Measurements from ENCODE around the gene ZBTB17. TPM values are rescaled to one million over a fixed set of nuclear protein-coding genes. Genes with fewer than 3 reads are reported as not detected.

ZBTB17 gene
- total RNA-seq: 37.4 and 37.5 TPM in 2 replicates

DNA sequence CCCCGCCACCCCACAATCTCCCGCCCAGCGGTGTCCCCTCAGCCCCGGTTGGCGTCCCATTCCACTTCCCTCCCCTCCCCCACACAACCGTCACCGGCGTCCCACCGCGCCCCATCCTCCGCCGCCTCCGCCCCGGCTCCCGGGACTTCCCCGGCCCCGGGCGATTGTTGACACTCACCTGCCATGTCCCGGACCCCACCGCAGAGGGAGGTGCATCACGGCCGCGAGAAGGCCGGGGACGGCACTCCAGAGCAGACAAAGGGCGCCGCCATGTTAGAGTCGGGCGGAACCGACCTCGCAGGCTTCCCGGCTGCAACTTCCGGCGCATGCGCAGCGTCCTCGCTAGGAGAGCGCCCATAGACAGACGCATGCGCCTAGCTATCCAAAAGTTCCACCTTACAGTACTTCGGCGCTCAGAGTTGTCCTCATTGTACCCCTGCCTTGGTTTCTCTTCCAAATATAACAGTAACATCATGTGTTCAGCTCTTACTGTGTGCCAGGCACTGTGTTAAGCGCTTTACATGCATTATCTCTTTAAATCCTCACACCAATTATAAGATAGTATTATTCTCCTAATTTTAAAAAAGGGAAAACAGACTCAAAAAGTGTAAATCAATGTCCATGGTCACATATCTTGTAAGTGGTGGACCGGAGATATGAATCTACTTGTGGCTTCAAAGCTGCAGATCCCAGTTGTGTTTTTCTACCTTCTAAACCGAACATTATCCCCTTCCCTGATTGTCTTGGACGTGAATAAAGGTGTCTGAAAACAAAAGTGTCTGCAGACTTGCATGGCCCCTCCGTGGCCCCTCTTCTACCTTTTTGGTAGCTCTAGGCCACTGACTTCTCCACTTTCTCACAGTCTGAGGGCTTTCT, at the start of gene ZBTB17:
TSS of gene ZBTB17 (minus strand) at position 297 of the 876 bp plus-strand sequence. CDS start 27,606 bp downstream, outside the sequence.

DNA sequence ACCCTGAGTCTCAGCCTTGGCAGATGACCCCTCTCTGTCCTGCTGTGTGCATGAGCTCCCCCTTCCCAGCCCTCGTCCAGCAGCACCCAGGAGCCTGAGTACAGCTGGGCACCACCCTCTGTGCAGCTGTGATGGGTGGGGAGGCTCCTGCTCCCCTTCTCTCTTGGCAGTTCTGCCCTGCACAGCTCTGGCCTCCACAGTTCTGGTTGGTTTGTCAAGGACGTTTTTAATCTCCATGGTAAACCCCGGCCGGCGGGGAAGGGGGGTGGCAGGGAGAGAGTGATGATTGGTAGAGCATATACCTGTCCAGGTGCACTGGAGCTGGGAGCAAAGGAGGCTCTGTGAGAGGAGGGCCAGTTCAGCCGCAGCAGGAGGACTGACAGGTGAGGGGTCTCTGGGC, 45.8 kb upstream of the ZBTB17 start, which contains the start of gene CLCNKA:
TSS of gene CLCNKA (plus strand) at position 356 of the 400 bp plus-strand sequence. CDS start 584 bp downstream, outside the sequence.

DNA sequence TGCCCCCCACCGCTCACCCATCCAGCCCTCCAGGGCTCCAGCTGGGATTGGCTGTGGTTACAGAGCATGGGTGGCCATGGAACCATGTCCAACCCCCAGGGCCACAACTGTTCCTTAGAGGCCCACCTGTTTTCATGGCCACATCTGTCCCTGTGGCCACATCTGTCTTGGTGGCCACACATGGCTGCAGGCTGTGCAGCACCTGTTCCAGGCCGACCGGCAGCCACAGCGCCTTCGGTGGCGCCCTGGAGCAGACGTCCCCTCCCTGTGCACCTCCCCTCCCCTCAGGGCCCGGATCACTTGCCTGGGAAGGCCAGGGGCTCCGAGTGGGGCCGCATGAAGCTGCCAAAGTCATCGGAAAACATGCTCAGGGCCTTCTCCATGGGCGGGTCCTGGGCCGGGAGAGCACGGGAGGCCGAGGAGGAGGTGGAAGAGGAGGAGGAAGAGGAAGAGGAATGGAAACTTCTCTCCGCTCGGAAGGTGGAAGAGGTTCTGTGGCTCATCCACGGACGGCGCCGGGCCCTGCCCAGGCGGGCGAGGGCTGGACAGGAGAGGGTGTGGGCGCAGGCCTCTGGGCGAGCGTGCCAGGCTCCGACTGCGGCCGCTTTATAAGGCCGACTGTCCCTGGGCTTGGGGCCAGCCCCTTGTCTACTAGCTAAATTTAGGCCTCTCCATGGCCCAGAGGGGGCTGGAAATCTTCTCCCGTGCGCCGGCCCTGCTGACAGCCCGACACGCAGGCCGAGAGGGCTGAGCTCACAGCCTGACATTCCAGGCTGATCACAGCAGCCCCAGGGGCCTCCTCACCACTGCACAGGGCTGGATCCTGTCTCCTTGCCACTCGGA, 41.8 kb upstream of the ZBTB17 start, which contains the start of gene HSPB7:
TSS of gene HSPB7 (minus strand) at position 583 of the 843 bp plus-strand sequence. CDS start at position 503, 80 bp downstream.

Other genes with a start within 250 kb of the ZBTB17 start
- 0.30 and 0.69 TPM in 2 replicates for gene SLC25A34, start 239.8 kb downstream of the ZBTB17 start, total RNA-seq
- gene TMEM82, start 233.6 kb downstream of the ZBTB17 start, total RNA-seq: not detected in 2 replicates
- gene FBLIM1, start 217.3 kb downstream of the ZBTB17 start, total RNA-seq: 99.2 and 141 TPM in 2 replicates
- 1.0 and 2.1 TPM in 2 replicates for gene UQCRHL, start 168.5 kb downstream of the ZBTB17 start, total RNA-seq
- gene SPEN, start 128.4 kb downstream of the ZBTB17 start, total RNA-seq: 24.9 and 49.3 TPM in 2 replicates
- gene SRARP, start 28.1 kb upstream of the ZBTB17 start, total RNA-seq: not detected in 2 replicates
- 5.9 and 6.4 TPM in 2 replicates for gene HSPB7, start 41.9 kb upstream of the ZBTB17 start, total RNA-seq
- not detected in 2 replicates for gene CLCNKA, start 45.9 kb upstream of the ZBTB17 start, total RNA-seq
- gene CLCNKB, start 67.7 kb upstream of the ZBTB17 start, total RNA-seq: 0.09 and 0.30 TPM in 2 replicates
- under 0.01 and 0.37 TPM in 2 replicates for gene FAM131C, start 97.5 kb upstream of the ZBTB17 start, total RNA-seq
- gene EPHA2, start 180.0 kb upstream of the ZBTB17 start, total RNA-seq: 60.0 and 152 TPM in 2 replicates
- gene ARHGEF19, start 236.6 kb upstream of the ZBTB17 start, total RNA-seq: 12.2 TPM in 2 replicates

Data from smooth muscle cell of the umbilical artery (primary cell).